ENCODE data around the gene SLC44A2. TPM values are rescaled to one million over a fixed set of nuclear protein-coding genes. Genes with fewer than 3 reads are reported as not detected.

Gene SLC44A2
- total and polyA plus RNA-seq, 2 of the 13 experiments (the other 11 are each of a cell fraction or from before 2014, with no cell fraction given): 2.4 to 5.6 TPM

DNA sequence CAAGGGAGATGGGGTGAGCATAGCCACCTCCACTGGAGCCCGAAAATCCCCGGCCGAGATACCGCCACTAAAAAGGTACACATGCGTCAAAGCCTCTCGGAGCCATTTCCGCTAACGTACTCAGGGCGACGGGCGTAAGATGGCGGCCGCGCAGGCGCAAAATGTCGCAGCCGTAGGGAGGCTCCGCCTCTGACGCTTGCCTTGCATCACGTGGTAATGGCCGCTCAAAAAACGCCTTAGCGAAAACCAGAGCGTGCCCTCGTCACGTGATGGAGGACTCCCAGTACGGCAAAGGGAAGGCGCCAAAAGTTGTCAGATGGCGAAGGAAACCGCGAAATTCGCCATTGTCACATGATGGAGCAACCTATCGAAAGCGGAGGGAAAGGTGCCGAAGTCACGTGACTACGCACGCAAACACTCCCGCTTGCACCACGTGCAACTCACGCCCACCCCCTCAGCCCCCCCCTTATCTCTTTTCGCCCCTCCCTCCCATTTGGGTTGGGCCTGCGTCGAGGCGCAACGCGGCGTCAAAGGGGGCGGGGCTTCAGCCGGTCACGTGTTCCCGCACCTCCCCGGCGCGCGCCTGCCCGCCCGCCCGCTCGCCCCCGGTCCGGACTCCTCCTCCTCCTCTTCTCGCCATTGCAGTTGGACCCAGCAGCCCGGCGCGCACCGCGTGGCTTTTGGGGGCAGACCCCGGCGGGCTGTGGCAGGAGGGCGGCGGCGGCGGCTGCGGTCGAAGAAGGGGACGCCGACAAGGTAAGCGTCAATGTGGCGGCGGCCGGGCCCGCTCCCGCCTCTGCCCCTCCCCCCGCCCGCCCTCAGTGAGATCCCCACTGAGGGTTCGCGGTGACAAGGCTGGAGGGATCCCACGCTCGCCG, 28.6 kb downstream of the SLC44A2 start, which contains the start of gene ILF3 (continued):
- no peak for TF ChIP-seq ZNF569 (CRISPR knock-in tag; IDR thresholded peaks at IDR 0.05; ENCODE audit: borderline replicate concordance)
- peak; percentile 81; the same call in 1 of the 2 replicates for TF ChIP-seq RNF2 (conservative IDR thresholded peaks at IDR 0.05; ENCODE audit: low read depth)
- TF ChIP-seq, protein P1, sequence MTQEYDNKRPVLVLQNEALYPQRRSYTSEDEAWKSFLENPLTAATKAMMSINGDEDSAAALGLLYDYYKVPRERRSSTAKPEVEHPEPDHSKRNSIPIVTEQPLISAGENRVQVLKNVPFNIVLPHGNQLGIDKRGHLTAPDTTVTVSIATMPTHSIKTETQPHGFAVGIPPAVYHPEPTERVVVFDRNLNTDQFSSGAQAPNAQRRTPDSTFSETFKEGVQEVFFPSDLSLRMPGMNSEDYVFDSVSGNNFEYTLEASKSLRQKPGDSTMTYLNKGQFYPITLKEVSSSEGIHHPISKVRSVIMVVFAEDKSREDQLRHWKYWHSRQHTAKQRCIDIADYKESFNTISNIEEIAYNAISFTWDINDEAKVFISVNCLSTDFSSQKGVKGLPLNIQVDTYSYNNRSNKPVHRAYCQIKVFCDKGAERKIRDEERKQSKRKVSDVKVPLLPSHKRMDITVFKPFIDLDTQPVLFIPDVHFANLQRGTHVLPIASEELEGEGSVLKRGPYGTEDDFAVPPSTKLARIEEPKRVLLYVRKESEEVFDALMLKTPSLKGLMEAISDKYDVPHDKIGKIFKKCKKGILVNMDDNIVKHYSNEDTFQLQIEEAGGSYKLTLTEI (CRISPR knock-in tag; conservative IDR thresholded peaks at IDR 0.05): no peak
- TF ChIP-seq, protein P2, sequence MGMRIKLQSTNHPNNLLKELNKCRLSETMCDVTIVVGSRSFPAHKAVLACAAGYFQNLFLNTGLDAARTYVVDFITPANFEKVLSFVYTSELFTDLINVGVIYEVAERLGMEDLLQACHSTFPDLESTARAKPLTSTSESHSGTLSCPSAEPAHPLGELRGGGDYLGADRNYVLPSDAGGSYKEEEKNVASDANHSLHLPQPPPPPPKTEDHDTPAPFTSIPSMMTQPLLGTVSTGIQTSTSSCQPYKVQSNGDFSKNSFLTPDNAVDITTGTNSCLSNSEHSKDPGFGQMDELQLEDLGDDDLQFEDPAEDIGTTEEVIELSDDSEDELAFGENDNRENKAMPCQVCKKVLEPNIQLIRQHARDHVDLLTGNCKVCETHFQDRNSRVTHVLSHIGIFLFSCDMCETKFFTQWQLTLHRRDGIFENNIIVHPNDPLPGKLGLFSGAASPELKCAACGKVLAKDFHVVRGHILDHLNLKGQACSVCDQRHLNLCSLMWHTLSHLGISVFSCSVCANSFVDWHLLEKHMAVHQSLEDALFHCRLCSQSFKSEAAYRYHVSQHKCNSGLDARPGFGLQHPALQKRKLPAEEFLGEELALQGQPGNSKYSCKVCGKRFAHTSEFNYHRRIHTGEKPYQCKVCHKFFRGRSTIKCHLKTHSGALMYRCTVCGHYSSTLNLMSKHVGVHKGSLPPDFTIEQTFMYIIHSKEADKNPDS (CRISPR knock-in tag; IDR thresholded peaks at IDR 0.05): 0 out of 2 replicates have a peak, but pooled peaks have one; percentile 72
- no peak for TF ChIP-seq EEA1 (CRISPR knock-in tag; IDR thresholded peaks at IDR 0.05; ENCODE audit: borderline replicate concordance)
- TF ChIP-seq CENPT (CRISPR knock-in tag; IDR thresholded peaks at IDR 0.05; ENCODE audit: low read depth): peak; percentile 83; the same call in 1 of the 2 replicates
- no peak for TF ChIP-seq FOXA1 (IDR thresholded peaks at IDR 0.05)
- TF ChIP-seq FOXA1 (CRISPR knock-in tag; IDR thresholded peaks at IDR 0.05): peak; percentile 54
- TF ChIP-seq SMC3 (IDR thresholded peaks at IDR 0.05; ENCODE audit: low read length): no peak
- peak; percentile 94 for TF ChIP-seq REPIN1 (CRISPR knock-in tag; IDR thresholded peaks at IDR 0.05; ENCODE audit: borderline replicate concordance, low read depth)
- TF ChIP-seq RELA (CRISPR knock-in tag; IDR thresholded peaks at IDR 0.05): 0 out of 2 replicates have a peak, but pooled peaks have one; percentile 13
- TF ChIP-seq, protein P3, sequence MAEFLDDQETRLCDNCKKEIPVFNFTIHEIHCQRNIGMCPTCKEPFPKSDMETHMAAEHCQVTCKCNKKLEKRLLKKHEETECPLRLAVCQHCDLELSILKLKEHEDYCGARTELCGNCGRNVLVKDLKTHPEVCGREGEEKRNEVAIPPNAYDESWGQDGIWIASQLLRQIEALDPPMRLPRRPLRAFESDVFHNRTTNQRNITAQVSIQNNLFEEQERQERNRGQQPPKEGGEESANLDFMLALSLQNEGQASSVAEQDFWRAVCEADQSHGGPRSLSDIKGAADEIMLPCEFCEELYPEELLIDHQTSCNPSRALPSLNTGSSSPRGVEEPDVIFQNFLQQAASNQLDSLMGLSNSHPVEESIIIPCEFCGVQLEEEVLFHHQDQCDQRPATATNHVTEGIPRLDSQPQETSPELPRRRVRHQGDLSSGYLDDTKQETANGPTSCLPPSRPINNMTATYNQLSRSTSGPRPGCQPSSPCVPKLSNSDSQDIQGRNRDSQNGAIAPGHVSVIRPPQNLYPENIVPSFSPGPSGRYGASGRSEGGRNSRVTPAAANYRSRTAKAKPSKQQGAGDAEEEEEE (CRISPR knock-in tag; IDR thresholded peaks at IDR 0.05; ENCODE audit: borderline replicate concordance): no peak
- no peak; the same call in 1 of the 2 replicates for TF ChIP-seq NR1H2 (CRISPR knock-in tag; IDR thresholded peaks at IDR 0.05; ENCODE audit: borderline replicate concordance, low read depth)
- TF ChIP-seq ZC3H13 (CRISPR knock-in tag; IDR thresholded peaks at IDR 0.05): no peak; the same call in 1 of the 2 replicates
- TF ChIP-seq ZC3H4 (CRISPR knock-in tag; IDR thresholded peaks at IDR 0.05; ENCODE audit: borderline replicate concordance): no peak
- TF ChIP-seq, protein P4, sequence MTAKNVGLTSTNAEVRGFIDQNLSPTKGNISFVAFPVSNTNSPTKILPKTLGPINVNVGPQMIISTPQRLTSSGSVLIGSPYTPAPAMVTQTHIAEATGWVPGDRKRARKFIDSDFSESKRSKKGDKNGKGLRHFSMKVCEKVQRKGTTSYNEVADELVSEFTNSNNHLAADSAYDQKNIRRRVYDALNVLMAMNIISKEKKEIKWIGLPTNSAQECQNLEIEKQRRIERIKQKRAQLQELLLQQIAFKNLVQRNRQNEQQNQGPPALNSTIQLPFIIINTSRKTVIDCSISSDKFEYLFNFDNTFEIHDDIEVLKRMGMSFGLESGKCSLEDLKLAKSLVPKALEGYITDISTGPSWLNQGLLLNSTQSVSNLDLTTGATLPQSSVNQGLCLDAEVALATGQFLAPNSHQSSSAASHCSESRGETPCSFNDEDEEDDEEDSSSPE (CRISPR knock-in tag; IDR thresholded peaks at IDR 0.05): peak; percentile 98

Data from HepG2 (cell line).